Hypothalamus (tissue), 51 donors: ENCODE data around the gene SPEF1.
"Not testable (repeated sequence)": the region's sequence is repeated elsewhere in the genome, so short reads cannot be mapped to it uniquely, and the experiment has no call there.

ENCODE experiments used
- DNase-seq, 51 donors: peaks; one replicate each; lab custom pipeline; 2025; lab: John Stamatoyannopoulos, UW

SPEF1 gene

GRCh38 chr20:3781153-3781910, at the start of gene SPEF1:
SPEF1 (minus strand) TSS chr20:3781448; CDS start chr20:3781287, 161 bp downstream.
- DNase-seq: peak in 48 of 51 donors; percentile 21 to 89 (median 67)

- not testable (repeated sequence) for DNase-seq
These were observed 48.6 kb upstream of the SPEF1 start for GRCh38 chr20:3829891-3830290.

GRCh38 chr20:3828798-3829197, 47.5 kb upstream of the SPEF1 start:
- no peak for DNase-seq

GRCh38 chr20:3826420-3826819, 45.2 kb upstream of the SPEF1 start:
- DNase-seq: no peak

- no peak for DNase-seq
These were observed 44.3 kb upstream of the SPEF1 start for GRCh38 chr20:3825526-3825925.

- DNase-seq: no peak
These were observed 42.6 kb upstream of the SPEF1 start for GRCh38 chr20:3823881-3824280.

- no peak for DNase-seq
These were observed 40.7 kb upstream of the SPEF1 start for GRCh38 chr20:3821996-3822395.

- no peak for DNase-seq
These were observed 39.9 kb upstream of the SPEF1 start for GRCh38 chr20:3820901-3821727.

GRCh38 chr20:3820048-3820900, 39.0 kb upstream of the SPEF1 start, which contains the start of gene AP5S1:
AP5S1 (plus strand) TSS chr20:3820547; CDS start chr20:3822118, 1,571 bp downstream.
- peak; percentile 72 to 99 (median 95) for DNase-seq

- DNase-seq: no peak
These were observed 38.3 kb upstream of the SPEF1 start for GRCh38 chr20:3819411-3820047.

- DNase-seq: peak in 24 of 51 donors; percentile 13 to 55 (median 24)
These were observed 37.2 kb upstream of the SPEF1 start for GRCh38 chr20:3818155-3819151.

- DNase-seq: no peak
These were observed 34.6 kb upstream of the SPEF1 start for GRCh38 chr20:3815703-3816315.

- DNase-seq: no peak
These were observed 33.8 kb upstream of the SPEF1 start for GRCh38 chr20:3814928-3815495.

- no peak for DNase-seq
These were observed 32.8 kb upstream of the SPEF1 start for GRCh38 chr20:3813848-3814581.

GRCh38 chr20:3812975-3813847, 32.0 kb upstream of the SPEF1 start:
- DNase-seq: no peak

- no peak for DNase-seq
These were observed 31.0 kb upstream of the SPEF1 start for GRCh38 chr20:3812259-3812681.
